IMR-90 (cell line): ENCODE data around the gene GRM4. TPM values are rescaled to one million over a fixed set of nuclear protein-coding genes. Genes with fewer than 3 reads are reported as not detected.

Experiments
- ATAC-seq: fragments of 200-7000 bp; cut with Tn5 transposase; 2 replicates; pipeline ENCODE4 v1.9.1; 2020; ENCODE audit warnings: low read depth, mild to moderate bottlenecking, moderate library complexity
- BruUV-seq: library from RNA; stranded (reverse); fragments of 400-500 nt; replicated peaks from 2 replicates; lab custom pipeline; 2021; lab: Mats Ljungman, UMichigan
- CTCF ChIA-PET: fragments of 300-600 bp; formaldehyde crosslinking; extraction: SDS; loops from one replicate; lab custom pipeline; 2021; ENCODE audit warnings: antibody characterized with exemption; lab: Yijun Ruan, JAX
- POLR2A ChIA-PET: fragments of 300-600 bp; sonication (Branson Sonifier 250); formaldehyde crosslinking; loops from one replicate; lab custom pipeline; 2022; ENCODE audit warnings: antibody characterized with exemption; ENCODE audit not compliant: unreplicated experiment; lab: Charles Lee
- DNase-seq: peaks from one replicate; pipeline ENCODE4 v3.0.0; 2013
- H2AFZ ChIP-seq: replicated peaks from 2 replicates; pipeline ENCODE3; 2013; ENCODE audit warnings: low read length, mild to moderate bottlenecking; ENCODE audit not compliant: poor library complexity
- H2AK5ac ChIP-seq: 2 replicates; pipeline ENCODE4 v1.6.1; 2013; ENCODE audit warnings: low read depth, low read length, inconsistent platforms
- H2AK9ac ChIP-seq: replicated peaks from 2 replicates; pipeline ENCODE3; 2013; ENCODE audit warnings: mild to moderate bottlenecking, low read depth, low read length, moderate library complexity; ENCODE audit not compliant: poor library complexity
- H2BK120ac ChIP-seq: 2 replicates; pipeline ENCODE4 v1.6.1; 2013; ENCODE audit warnings: low read depth, low read length, inconsistent platforms
- H2BK15ac ChIP-seq: 3 replicates; pipeline ENCODE4 v1.6.1; 2013; ENCODE audit warnings: low read depth, low read length, inconsistent platforms
- H2BK20ac ChIP-seq: 2 replicates; pipeline ENCODE4 v1.6.1; 2013; ENCODE audit warnings: low read depth, mild to moderate bottlenecking, inconsistent platforms, low read length, moderate library complexity
- H2BK5ac ChIP-seq: 2 replicates; pipeline ENCODE4 v1.6.1; 2013; ENCODE audit warnings: mild to moderate bottlenecking, low read depth, low read length, inconsistent platforms; ENCODE audit not compliant: poor library complexity, severe bottlenecking
- H3K14ac ChIP-seq: replicated peaks from 2 replicates; pipeline ENCODE4 v1.6.1; 2013; ENCODE audit warnings: low read depth, low read length, inconsistent platforms
- H3K18ac ChIP-seq: 2 replicates; pipeline ENCODE4 v1.6.1; 2013; ENCODE audit warnings: low read depth, low read length, control low read depth
- H3K23ac ChIP-seq: 2 replicates; pipeline ENCODE4 v1.6.1; 2013; ENCODE audit warnings: low read depth, low read length, inconsistent platforms
- H3K27ac ChIP-seq: 2 replicates; pipeline ENCODE4 v1.5.1; 2013; ENCODE audit warnings: mild to moderate bottlenecking, control low read depth, low read length; ENCODE audit not compliant: insufficient read depth
- H3K27me3 ChIP-seq: 2 replicates; pipeline ENCODE4 v1.6.1; 2013; ENCODE audit warnings: low read length; ENCODE audit not compliant: control insufficient read depth, insufficient read depth
- H3K36me3 ChIP-seq: 2 replicates; pipeline ENCODE4 v1.6.1; 2013; ENCODE audit warnings: low read length, mixed read lengths; ENCODE audit not compliant: control insufficient read depth, insufficient read depth
- H3K4ac ChIP-seq: 2 replicates; pipeline ENCODE4 v1.6.1; 2013; ENCODE audit warnings: low read depth, low read length, inconsistent platforms
- H3K4me1 ChIP-seq: 2 replicates; pipeline ENCODE4 v1.6.1; 2013; ENCODE audit warnings: low read length, mixed read lengths; ENCODE audit not compliant: control insufficient read depth, insufficient read depth
- H3K4me2 ChIP-seq: 2 replicates; pipeline ENCODE4 v1.6.1; 2013; ENCODE audit warnings: low read depth, mild to moderate bottlenecking, control low read depth, low read length, moderate library complexity
- H3K4me3 ChIP-seq: 2 replicates; pipeline ENCODE4 v1.5.1; 2013; ENCODE audit warnings: low read depth, mild to moderate bottlenecking, control low read depth, low read length, moderate library complexity; ENCODE audit not compliant: insufficient read depth
- H3K56ac ChIP-seq: 2 replicates; pipeline ENCODE4 v1.6.1; 2013; ENCODE audit warnings: low read length, inconsistent platforms; ENCODE audit not compliant: insufficient read depth; ENCODE audit errors: extremely low read depth
- H3K79me1 ChIP-seq, 2 experiments: 2 replicates each; pipeline ENCODE4 v1.6.1; 2013; ENCODE audit warnings: low read length in 2 of 2, inconsistent platforms in 1 of 2, low read depth in 1 of 2
- H3K9ac ChIP-seq: 2 replicates; pipeline ENCODE4 v1.6.1; 2013; ENCODE audit warnings: low read depth, low read length, control low read depth
- H3K9me1 ChIP-seq: 2 replicates; pipeline ENCODE4 v1.6.1; 2013; ENCODE audit warnings: low read length, inconsistent platforms; ENCODE audit not compliant: insufficient read depth
- H3K9me3 ChIP-seq: 2 replicates; pipeline ENCODE4 v1.6.1; 2013; ENCODE audit warnings: low read length; ENCODE audit not compliant: control insufficient read depth, insufficient read depth
- H4K20me1 ChIP-seq: 2 replicates; pipeline ENCODE4 v1.6.1; 2013; ENCODE audit warnings: low read length, inconsistent platforms; ENCODE audit not compliant: insufficient read depth
- H4K5ac ChIP-seq: 2 replicates; pipeline ENCODE4 v1.6.1; 2013; ENCODE audit warnings: mild to moderate bottlenecking, low read depth, low read length, control low read depth
- H4K8ac ChIP-seq, 2 experiments: 2 replicates each; pipeline ENCODE4 v1.6.1; 2013; ENCODE audit warnings: low read depth in 2 of 2, low read length in 2 of 2, control low read depth in 1 of 2, inconsistent platforms in 1 of 2
- H4K91ac ChIP-seq: 2 replicates; pipeline ENCODE4 v1.6.1; 2013; ENCODE audit warnings: low read depth, low read length, inconsistent platforms; ENCODE audit not compliant: insufficient read depth
- BHLHE40 ChIP-seq: fragments of 150-350 bp; IDR thresholded peaks from 2 replicates; pipeline ENCODE4 v1.6.1; 2016; ENCODE audit warnings: mild to moderate bottlenecking, low read depth, low read length
- CEBPB ChIP-seq: IDR thresholded peaks from 2 replicates; pipeline ENCODE4 v1.6.1; 2012; ENCODE audit warnings: low read depth, low read length, improper control_type of control experiment
- CHD1 ChIP-seq: IDR thresholded peaks from 2 replicates; pipeline ENCODE4 v1.6.1; 2012; ENCODE audit warnings: low read depth, low read length, improper control_type of control experiment
- CTCF ChIP-seq: conservative IDR thresholded peaks from 2 replicates; pipeline ENCODE4 v1.5.1; 2012; ENCODE audit warnings: mild to moderate bottlenecking, low read depth, low read length, improper control_type of control experiment
- FOS ChIP-seq: fragments of 150-350 bp; IDR thresholded peaks from 2 replicates; pipeline ENCODE4 v1.6.1; 2016; ENCODE audit warnings: low read depth, low read length
- MAFK ChIP-seq: IDR thresholded peaks from 2 replicates; pipeline ENCODE4 v1.6.1; 2012; ENCODE audit warnings: low read depth, low read length, improper control_type of control experiment
- MAZ ChIP-seq: IDR thresholded peaks from 2 replicates; pipeline ENCODE4 v1.6.1; 2012; ENCODE audit warnings: low read depth, mild to moderate bottlenecking, low read length, improper control_type of control experiment, moderate library complexity, borderline replicate concordance
- MXI1 ChIP-seq: IDR thresholded peaks from 2 replicates; pipeline ENCODE4 v1.6.1; 2012; ENCODE audit warnings: low read depth, mild to moderate bottlenecking, low read length, moderate library complexity, borderline replicate concordance
- NFE2L2 ChIP-seq: fragments of 150-350 bp; IDR thresholded peaks from 2 replicates; pipeline ENCODE4 v1.6.1; 2016; ENCODE audit warnings: low read depth, mild to moderate bottlenecking, low read length
- POLR2A ChIP-seq: IDR thresholded peaks from 2 replicates; pipeline ENCODE4 v1.6.1; 2012; ENCODE audit warnings: mild to moderate bottlenecking, low read depth, low read length
- RAD21 ChIP-seq: IDR thresholded peaks from 2 replicates; pipeline ENCODE4 v1.6.1; 2012; ENCODE audit warnings: low read length, improper control_type of control experiment
- RCOR1 ChIP-seq: IDR thresholded peaks from 2 replicates; pipeline ENCODE4 v1.6.1; 2012; ENCODE audit warnings: mild to moderate bottlenecking, low read length, improper control_type of control experiment; ENCODE audit not compliant: insufficient replicate concordance
- RFX5 ChIP-seq: IDR thresholded peaks from 2 replicates; pipeline ENCODE4 v1.8.0; 2012; ENCODE audit warnings: low read depth, mild to moderate bottlenecking, low read length, moderate library complexity
- SMC3 ChIP-seq: fragments of 150-350 bp; IDR thresholded peaks from 2 replicates; pipeline ENCODE4 v1.6.1; 2016; ENCODE audit warnings: low read depth, mild to moderate bottlenecking, antibody characterized with exemption, low read length, moderate library complexity
- USF2 ChIP-seq: fragments of 150-350 bp; IDR thresholded peaks from 2 replicates; pipeline ENCODE4 v1.6.1; 2017; ENCODE audit warnings: mild to moderate bottlenecking, antibody characterized with exemption, low read length, low read depth
- WGBS, 2 experiments: methylation state at CpG; one replicate each; pipeline versions ENCODE4 v1.1.5 to v1.1.7; 2013; ENCODE audit warnings: missing lambda C conversion rate in 2 of 2; ENCODE audit not compliant: insufficient read length in 1 of 2; ENCODE audit errors: extremely low coverage in 2 of 2; 5-methylcytosine and 5-hydroxymethylcytosine counted together
- dilution Hi-C: fragments of 300-500 bp; cut with HindIII; formaldehyde crosslinking; loops from one replicate; pipeline ENCODE4 v1.14.3; 2018; ENCODE audit warnings: low sequenced_read_pairs; ENCODE audit not compliant: unreplicated experiment
- in situ Hi-C: fragments of 300-500 bp; cut with MboI; formaldehyde crosslinking; loops from 3 replicates; pipeline ENCODE4 v1.14.3; 2019; ENCODE audit warnings: low sequenced_read_pairs, inconsistent platforms, mixed read lengths
- intact Hi-C: fragments of 100-400 bp; cut with micrococcal nuclease; formaldehyde crosslinking; loops from 2 replicates; pipeline ENCODE4 v1.10.0; 2022
- polyA plus RNA-seq, 3 experiments: library from polyadenylated mRNA; depleted of rRNA; stranded (reverse); fragments of >200 nt; gene quantifications; 2 replicates each; pipeline ENCODE4 v1.2.3, GENCODE V29; 2012; ENCODE audit warnings: low replicate concordance in 1 of 3
- total RNA-seq: library from RNA; depleted of rRNA; stranded (reverse); fragments of >200 nt; gene quantifications from 2 replicates; pipeline ENCODE4 v1.2.3, GENCODE V29; 2012
- TF ChIP-seq, protein P1 (sequence below): fragments of 150-350 bp; IDR thresholded peaks from 2 replicates; pipeline ENCODE4 v1.6.1; 2016; ENCODE audit warnings: low read depth, mild to moderate bottlenecking, low read length, moderate library complexity, borderline replicate concordance

The GRM4 gene
- total and polyA plus RNA-seq, 2 of the 4 experiments (the other 2 are of a cell fraction) = 0.02 TPM; not detected in 1

GRCh38 chr6:34080357-34080756, 65.5 kb downstream of the GRM4 start:
- H2AFZ ChIP-seq = no peak overlapping the region
- H2BK15ac ChIP-seq = no peak overlapping the region
- H3K9me1 ChIP-seq = no peaks in the 10 kb centered on the region
- DNase-seq (no peak), ATAC-seq (no peak)
- no peak overlapping the region for H4K8ac ChIP-seq
- no peak overlapping the region for H4K91ac ChIP-seq
- no peak overlapping the region for H2AK9ac ChIP-seq
- no peak overlapping the region for H2BK120ac ChIP-seq
- no peak overlapping the region for H2BK5ac ChIP-seq
- no peak overlapping the region for H3K4me2 ChIP-seq
- WGBS, 2 experiments = no CpG with 5 or more reads among the region's 5 CpGs
- no peak overlapping the region for H4K5ac ChIP-seq
- H3K4me3 ChIP-seq = no peak overlapping the region
- no peaks in the 10 kb centered on the region for H3K4me1 ChIP-seq
- no peak overlapping the region for H3K56ac ChIP-seq
- in situ Hi-C loops (no loop called here), intact Hi-C loops (no loop called here), dilution Hi-C loops (no loop called here)
- H3K9me3 ChIP-seq = no peaks in the 10 kb centered on the region
- H3K36me3 ChIP-seq = no peaks in the 10 kb centered on the region
- CTCF ChIA-PET = no interaction called here
- H3K79me1 ChIP-seq = no peaks in the 10 kb centered on the region
- H3K27me3 ChIP-seq = peaks cover 55% of the 10 kb centered on the region
- POLR2A ChIA-PET = no interaction called here
- H3K14ac ChIP-seq = no peak overlapping the region
- no peaks in the 10 kb centered on the region for H4K20me1 ChIP-seq
- H3K27ac ChIP-seq = no peak overlapping the region
- no peak overlapping the region for H2AK5ac ChIP-seq
- H3K9ac ChIP-seq = no peak overlapping the region
- H2BK20ac ChIP-seq = no peak overlapping the region
- H3K4ac ChIP-seq = no peak overlapping the region
- TF ChIP-seq FOS = no peak
- TF ChIP-seq CTCF = no peak
- TF ChIP-seq, protein P1, sequence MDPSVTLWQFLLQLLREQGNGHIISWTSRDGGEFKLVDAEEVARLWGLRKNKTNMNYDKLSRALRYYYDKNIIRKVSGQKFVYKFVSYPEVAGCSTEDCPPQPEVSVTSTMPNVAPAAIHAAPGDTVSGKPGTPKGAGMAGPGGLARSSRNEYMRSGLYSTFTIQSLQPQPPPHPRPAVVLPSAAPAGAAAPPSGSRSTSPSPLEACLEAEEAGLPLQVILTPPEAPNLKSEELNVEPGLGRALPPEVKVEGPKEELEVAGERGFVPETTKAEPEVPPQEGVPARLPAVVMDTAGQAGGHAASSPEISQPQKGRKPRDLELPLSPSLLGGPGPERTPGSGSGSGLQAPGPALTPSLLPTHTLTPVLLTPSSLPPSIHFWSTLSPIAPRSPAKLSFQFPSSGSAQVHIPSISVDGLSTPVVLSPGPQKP = no peak
- TF ChIP-seq RCOR1 = no peak
- TF ChIP-seq BHLHE40 = no peak
- TF ChIP-seq MXI1 = no peak
- no peak for TF ChIP-seq USF2
- no peak for TF ChIP-seq CHD1
- TF ChIP-seq SMC3 = no peak
- no peak for TF ChIP-seq CEBPB
- TF ChIP-seq RAD21 = no peak
- no peak for TF ChIP-seq MAFK
- TF ChIP-seq RFX5 = no peak
- no peak for TF ChIP-seq NFE2L2
- no peak for TF ChIP-seq MAZ
- no peak for TF ChIP-seq POLR2A
- H3K18ac ChIP-seq = no peak overlapping the region
- no TSS peak for BruUV-seq
- no peak overlapping the region for H3K23ac ChIP-seq
